PC-9 (cell line): Measurements from ENCODE around the gene EYA3. TPM values are rescaled to one million over a fixed set of nuclear protein-coding genes. Genes with fewer than 3 reads are reported as not detected.

Experiments used
- BruUV-seq: library from RNA; stranded (reverse); fragments of 400-500 nt; replicated peaks from 2 replicates; lab custom pipeline; 2021; lab: Mats Ljungman, UMichigan
- CTCF ChIA-PET: fragments of 300-600 bp; sonication (Branson Sonifier 250); formaldehyde crosslinking; loops from one replicate; lab custom pipeline; 2022; ENCODE audit warnings: antibody characterized with exemption; lab: Charles Lee
- POLR2A ChIA-PET: fragments of 300-600 bp; sonication (Branson Sonifier 250); formaldehyde crosslinking; loops from one replicate; lab custom pipeline; 2022; ENCODE audit warnings: antibody characterized with exemption; ENCODE audit not compliant: unreplicated experiment; lab: Charles Lee
- DNase-seq, 2 experiments: peaks; one replicate each; pipeline versions ENCODE4 v3.0.0 to v3.0.0-alpha.2; 2015 to 2022; ENCODE audit warnings: mixed read lengths in 1 of 2
- H2AFZ ChIP-seq: fragments of 200-600 bp; sonication (generic); 2 replicates; pipeline ENCODE4 v1.8.1; 2017; ENCODE audit warnings: antibody characterized with exemption
- H3F3A ChIP-seq: fragments of 200-600 bp; sonication (generic); 2 replicates; pipeline ENCODE4 v1.8.1; 2017; ENCODE audit warnings: antibody characterized with exemption, mild to moderate bottlenecking, low read depth; ENCODE audit not compliant: insufficient read depth
- H3K27ac ChIP-seq: fragments of 200-600 bp; sonication (generic); 2 replicates; pipeline ENCODE4 v1.6.1; 2016; ENCODE audit warnings: mixed run types
- H3K27me3 ChIP-seq: fragments of 200-600 bp; sonication (generic); 2 replicates; pipeline ENCODE4 v1.6.1; 2016; ENCODE audit warnings: low read depth, mixed run types; ENCODE audit not compliant: insufficient read depth
- H3K36me3 ChIP-seq: fragments of 200-600 bp; sonication (generic); 2 replicates; pipeline ENCODE4 v1.6.1; 2016; ENCODE audit warnings: low read depth, mixed run types
- H3K4me1 ChIP-seq: fragments of 200-600 bp; sonication (generic); replicated peaks from 2 replicates; pipeline ENCODE4 v1.6.1; 2016; ENCODE audit warnings: mixed run types; ENCODE audit not compliant: insufficient read depth
- H3K4me2 ChIP-seq: fragments of 200-600 bp; sonication (generic); 2 replicates; pipeline ENCODE4 v1.6.1; 2017; ENCODE audit warnings: mixed run types
- H3K4me3 ChIP-seq: fragments of 200-600 bp; sonication (generic); 2 replicates; pipeline ENCODE4 v1.6.1; 2016; ENCODE audit warnings: mixed run types
- H3K79me2 ChIP-seq: fragments of 200-600 bp; sonication (generic); 2 replicates; pipeline ENCODE4 v1.6.1; 2017; ENCODE audit warnings: low read depth, mixed run types
- H3K9me2 ChIP-seq: fragments of 200-600 bp; sonication (generic); 2 replicates; pipeline ENCODE4 v1.8.1; 2017; ENCODE audit warnings: mild to moderate bottlenecking; ENCODE audit not compliant: insufficient read depth
- H3K9me3 ChIP-seq: fragments of 200-600 bp; sonication (generic); 2 replicates; pipeline ENCODE4 v1.8.1; 2016; ENCODE audit warnings: low read depth; ENCODE audit not compliant: insufficient read depth
- H4K20me1 ChIP-seq: fragments of 200-600 bp; sonication (generic); 2 replicates; pipeline ENCODE4 v1.8.1; 2017; ENCODE audit not compliant: insufficient read depth
- EZH2 ChIP-seq: fragments of 200-600 bp; sonication (generic); IDR thresholded peaks from 2 replicates; pipeline ENCODE4 v1.8.0; 2017; ENCODE audit warnings: antibody characterized with exemption, low read depth
- intact Hi-C: fragments of 100-400 bp; cut with micrococcal nuclease; formaldehyde crosslinking; loops from one replicate; pipeline ENCODE4 v1.10.0; 2022; ENCODE audit not compliant: unreplicated experiment
- total RNA-seq: library from RNA; stranded (reverse); gene quantifications from 2 replicates; pipeline ENCODE4 v1.2.3, GENCODE V29; 2021
- TF ChIP-seq, protein P1 (sequence below): fragments of 200-600 bp; sonication (generic); conservative IDR thresholded peaks from 2 replicates; pipeline ENCODE4 v1.6.1; 2017; ENCODE audit warnings: mixed run types, antibody characterized with exemption, mild to moderate bottlenecking, moderate library complexity

The EYA3 gene
- total RNA-seq, 1 experiment from 2014 or later, result 19.0 TPM

- Histone ChIP-seq H3K9me3 (no peaks in the 10 kb centered on the region), H4K20me1 (no peaks in the 10 kb centered on the region), H3K27ac (no peak overlapping the region), H3K36me3 (no peaks in the 10 kb centered on the region), H3K27me3 (no peaks in the 10 kb centered on the region), H3K9me2 (no peaks in the 10 kb centered on the region), H3F3A (no peaks in the 10 kb centered on the region), H2AFZ (no peak overlapping the region), H3K4me3 (no peak overlapping the region), H3K4me2 (no peak overlapping the region), H3K4me1 (no peaks in the 10 kb centered on the region), H3K79me2 (peaks cover 7% of the 10 kb centered on the region; the same call in 1 of the 2 replicates)
- no peak for DNase-seq
- POLR2A ChIA-PET, result no interaction called here
- TF ChIP-seq, protein P1, sequence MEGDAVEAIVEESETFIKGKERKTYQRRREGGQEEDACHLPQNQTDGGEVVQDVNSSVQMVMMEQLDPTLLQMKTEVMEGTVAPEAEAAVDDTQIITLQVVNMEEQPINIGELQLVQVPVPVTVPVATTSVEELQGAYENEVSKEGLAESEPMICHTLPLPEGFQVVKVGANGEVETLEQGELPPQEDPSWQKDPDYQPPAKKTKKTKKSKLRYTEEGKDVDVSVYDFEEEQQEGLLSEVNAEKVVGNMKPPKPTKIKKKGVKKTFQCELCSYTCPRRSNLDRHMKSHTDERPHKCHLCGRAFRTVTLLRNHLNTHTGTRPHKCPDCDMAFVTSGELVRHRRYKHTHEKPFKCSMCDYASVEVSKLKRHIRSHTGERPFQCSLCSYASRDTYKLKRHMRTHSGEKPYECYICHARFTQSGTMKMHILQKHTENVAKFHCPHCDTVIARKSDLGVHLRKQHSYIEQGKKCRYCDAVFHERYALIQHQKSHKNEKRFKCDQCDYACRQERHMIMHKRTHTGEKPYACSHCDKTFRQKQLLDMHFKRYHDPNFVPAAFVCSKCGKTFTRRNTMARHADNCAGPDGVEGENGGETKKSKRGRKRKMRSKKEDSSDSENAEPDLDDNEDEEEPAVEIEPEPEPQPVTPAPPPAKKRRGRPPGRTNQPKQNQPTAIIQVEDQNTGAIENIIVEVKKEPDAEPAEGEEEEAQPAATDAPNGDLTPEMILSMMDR, result no peak
- no peak for TF ChIP-seq EZH2
- intact Hi-C loops, result no loop called here
- CTCF ChIA-PET, result no interaction called here
- no TSS peak for BruUV-seq
Measured at GRCh38 chr1:28071813-28072212, 16.6 kb downstream of the EYA3 start.

DNA sequence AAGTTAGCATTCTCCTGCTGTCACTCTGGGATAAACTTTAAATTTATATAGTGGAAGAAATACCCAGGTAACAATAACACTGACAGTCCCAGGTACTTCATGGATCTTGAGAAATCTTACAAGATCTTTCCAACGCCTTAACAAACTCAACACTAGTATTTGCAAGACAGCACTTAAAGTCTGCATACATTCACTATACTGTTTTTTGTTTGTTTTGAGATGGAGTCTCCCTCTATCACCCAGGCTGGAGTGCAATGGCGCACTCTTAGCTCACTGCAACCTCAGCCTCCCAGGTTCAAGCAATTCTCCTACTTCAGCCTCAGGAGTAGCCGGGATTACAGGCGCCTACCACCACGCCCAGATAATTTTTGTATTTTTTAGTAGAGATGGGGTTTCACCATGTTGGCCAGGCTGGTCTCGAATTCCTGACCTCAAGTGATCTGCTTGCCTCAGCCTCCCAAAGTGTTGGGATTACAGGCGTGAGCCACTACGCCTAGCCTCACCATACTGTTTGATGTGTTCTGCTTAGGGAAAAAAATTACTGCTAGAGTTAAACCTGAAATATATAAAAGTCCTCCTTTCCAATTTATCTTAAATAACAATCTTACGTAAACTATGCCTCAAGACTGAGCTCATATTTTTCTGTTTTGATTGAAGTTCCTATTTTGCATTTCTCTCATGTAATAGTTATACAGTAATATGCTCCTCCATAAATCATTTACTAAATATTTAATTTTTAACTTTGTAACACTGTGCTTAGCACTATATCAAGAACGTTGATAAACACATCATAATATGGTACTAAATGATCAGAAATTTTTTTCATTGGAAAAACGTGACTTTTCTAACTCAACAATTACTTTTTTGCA lies 17.5 kb downstream of the EYA3 start:
- H3K4me3 ChIP-seq, result no peak overlapping the region
- ChIA-PET POLR2A (no interaction called here), CTCF (no interaction called here)
- H4K20me1 ChIP-seq, result no peaks in the 10 kb centered on the region
- intact Hi-C loops, result no loop called here
- no peaks in the 10 kb centered on the region for H3K9me2 ChIP-seq
- H3K27me3 ChIP-seq, result no peaks in the 10 kb centered on the region
- BruUV-seq, result no TSS peak
- H3K4me2 ChIP-seq, result no peak overlapping the region
- H3F3A ChIP-seq, result no peaks in the 10 kb centered on the region
- no peak for DNase-seq
- H3K27ac ChIP-seq, result no peak overlapping the region
- H3K79me2 ChIP-seq, result peaks cover 7% of the 10 kb centered on the region; the same call in 1 of the 2 replicates
- H3K36me3 ChIP-seq, result no peaks in the 10 kb centered on the region
- no peaks in the 10 kb centered on the region for H3K9me3 ChIP-seq
- no peak for TF ChIP-seq EZH2
- TF ChIP-seq, protein P1, result no peak
- no peak overlapping the region for H2AFZ ChIP-seq
- no peaks in the 10 kb centered on the region for H3K4me1 ChIP-seq

DNA sequence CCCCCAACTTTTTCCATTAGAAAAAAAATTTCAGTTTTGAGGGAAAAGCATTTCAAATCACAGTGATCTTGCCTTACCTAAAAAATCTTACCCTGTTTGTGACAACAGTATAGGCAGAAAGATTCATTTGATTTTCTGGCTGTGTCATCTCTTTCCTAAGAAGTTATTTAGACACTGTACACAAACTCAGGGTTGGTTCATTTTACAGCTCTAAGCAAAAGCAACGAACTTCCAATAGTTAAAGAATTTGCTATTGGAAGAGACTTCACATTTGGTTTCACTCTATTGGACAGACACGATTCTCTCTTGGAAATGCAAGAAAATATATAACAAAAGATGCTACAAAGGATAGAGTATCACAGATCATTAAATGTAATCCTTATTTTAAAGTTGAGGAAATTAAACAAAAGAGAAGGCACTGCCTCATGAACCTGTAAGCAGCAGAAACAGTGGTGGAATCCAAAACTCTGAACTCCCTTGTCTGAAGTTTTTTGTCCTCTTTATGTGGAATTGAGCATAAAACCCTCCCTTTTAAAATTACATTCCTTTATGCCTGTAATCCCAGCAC lies 20.8 kb downstream of the EYA3 start:
- H2AFZ ChIP-seq, result no peak overlapping the region
- H3K27ac ChIP-seq, result no peak overlapping the region
- TF ChIP-seq, protein P1, result no peak
- no peak for TF ChIP-seq EZH2
- no TSS peak for BruUV-seq
- no peaks in the 10 kb centered on the region for H3K9me3 ChIP-seq
- H3F3A ChIP-seq, result no peaks in the 10 kb centered on the region
- intact Hi-C loops, result no loop called here
- ChIA-PET POLR2A (interaction anchor here (0.6 kb wide), 1 partner anchor 19 kb away, joined by 6 read pairs; no protein-coding TSS in a partner anchor), CTCF (interaction anchor here (0.6 kb wide), 1 partner anchor 275 kb away, joined by 3 read pairs; no protein-coding TSS in a partner anchor)
- H3K79me2 ChIP-seq, result peaks cover 7% of the 10 kb centered on the region; the same call in 1 of the 2 replicates
- no peak overlapping the region for H3K4me3 ChIP-seq
- H3K4me2 ChIP-seq, result no peak overlapping the region
- no peaks in the 10 kb centered on the region for H3K27me3 ChIP-seq
- no peaks in the 10 kb centered on the region for H4K20me1 ChIP-seq
- H3K4me1 ChIP-seq, result no peaks in the 10 kb centered on the region
- H3K9me2 ChIP-seq, result no peaks in the 10 kb centered on the region
- DNase-seq, result no peak
- H3K36me3 ChIP-seq, result no peaks in the 10 kb centered on the region
